ENCODE data around the gene EXOC8.
A peak's percentile ranks its signal among the peaks of the same experiment; 100 is the strongest.
"Not testable (repeated sequence)": the region's sequence is repeated elsewhere in the genome, so short reads cannot be mapped to it uniquely, and the experiment has no call there.

EXOC8 gene

GRCh38 chr1:231353086-231353485 lies 15.4 kb upstream of the EXOC8 start:
- no peak for TF ChIP-seq CTCF (conservative IDR thresholded peaks at IDR 0.05; ENCODE audit: low read depth, low read length)
- no peak overlapping the region for H3K4me3 ChIP-seq (ENCODE audit: low read length)
- DNase-seq (ENCODE audit: low read depth) = no peak

GRCh38 chr1:231351816-231352215 lies 14.2 kb upstream of the EXOC8 start:
- no peak overlapping the region for H3K4me3 ChIP-seq (ENCODE audit: low read length)
- TF ChIP-seq CTCF (conservative IDR thresholded peaks at IDR 0.05; ENCODE audit: low read depth, low read length) = no peak
- no peak for DNase-seq (ENCODE audit: low read depth)

GRCh38 chr1:231348856-231349255 lies 11.2 kb upstream of the EXOC8 start:
- not testable (repeated sequence) for H3K4me3 ChIP-seq (ENCODE audit: low read length); DNase-seq (ENCODE audit: low read depth)

GRCh38 chr1:231348442-231348841 lies 10.8 kb upstream of the EXOC8 start:
- no peak for TF ChIP-seq CTCF (conservative IDR thresholded peaks at IDR 0.05; ENCODE audit: low read depth, low read length)
- no peak overlapping the region for H3K4me3 ChIP-seq (ENCODE audit: low read length)
- no peak for DNase-seq (ENCODE audit: low read depth)

- H3K4me3 ChIP-seq (ENCODE audit: low read length) = no peak overlapping the region
- DNase-seq (ENCODE audit: low read depth) = no peak
- no peak for TF ChIP-seq CTCF (conservative IDR thresholded peaks at IDR 0.05; ENCODE audit: low read depth, low read length)
Observed at GRCh38 chr1:231347961-231348360, 10.3 kb upstream of the EXOC8 start.

GRCh38 chr1:231340328-231341013 lies 2.8 kb upstream of the EXOC8 start:
- DNase-seq (ENCODE audit: low read depth) = no peak
- H3K4me3 ChIP-seq (ENCODE audit: low read length) = no peak overlapping the region
- no peak for TF ChIP-seq CTCF (conservative IDR thresholded peaks at IDR 0.05; ENCODE audit: low read depth, low read length)

GRCh38 chr1:231338270-231339128 lies 847 bp upstream of the EXOC8 start, which contains the start of gene SPRTN:
TSS of gene SPRTN (plus strand) at chr1:231338293. CDS start at chr1:231338384, 91 bp downstream.
- DNase-seq (ENCODE audit: low read depth) = no peak
- TF ChIP-seq CTCF (conservative IDR thresholded peaks at IDR 0.05; ENCODE audit: low read depth, low read length) = no peak
- peak within 1 kb of the TSS; percentile 98 for H3K4me3 ChIP-seq (ENCODE audit: low read length)

All from retinal pigment epithelial cell (primary cell).